OCI-LY3 (cell line): ENCODE data around the gene SARDH.

Experiments used
- CTCF ChIP-seq: fragments of 200-600, 300-600 bp; sonication (generic); IDR thresholded peaks from 2 replicates; pipeline ENCODE4 v1.5.1; 2014; ENCODE audit warnings: antibody characterized with exemption, low read length, low read depth
- EZH2phosphoT487 ChIP-seq: fragments of 200-600 bp; shearing (Covaris generic); IDR thresholded peaks from 2 replicates; pipeline ENCODE4 v1.6.1; 2018; ENCODE audit warnings: antibody characterized with exemption, mixed run types, low read depth

DNA sequence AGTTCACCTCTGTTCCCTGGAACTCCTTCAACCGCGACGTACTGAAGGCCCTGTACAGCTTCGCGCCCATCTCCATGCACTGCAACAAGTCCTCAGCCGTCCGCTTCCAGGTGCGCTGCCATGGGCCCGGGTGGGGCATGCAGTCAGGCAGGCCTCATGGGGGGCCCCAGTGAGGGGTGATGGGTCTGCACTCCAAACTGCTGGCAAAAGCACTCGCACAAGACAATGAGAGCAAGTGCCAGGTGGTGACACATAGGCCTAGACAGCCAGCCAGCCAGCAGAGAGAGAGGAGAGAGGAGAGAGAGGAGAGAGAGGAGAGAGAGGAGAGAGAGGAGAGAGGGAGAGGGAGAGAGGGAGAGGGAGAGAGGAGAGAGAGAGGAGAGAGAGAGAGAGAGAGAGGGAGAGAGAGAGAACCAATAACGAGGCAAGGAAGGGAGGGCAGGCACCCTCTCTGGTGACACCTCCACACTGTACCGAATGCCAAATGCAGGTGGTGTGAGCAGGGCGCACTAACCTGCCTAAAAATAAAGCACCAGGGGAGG is 81.0 kb downstream of the SARDH start:
- TF ChIP-seq CTCF, result no peak
- TF ChIP-seq EZH2phosphoT487, result no peak
